SJSA1 (cell line): Measurements from ENCODE around the gene RMND1. TPM values are rescaled to one million over a fixed set of nuclear protein-coding genes. Genes with fewer than 3 reads are reported as not detected.

Experiments used
- DNase-seq, 2 experiments: peaks; one replicate each; pipeline ENCODE4 v3.0.0-alpha.2; 2015 to 2020; ENCODE audit warnings: low spot score in 2 of 2, low read depth in 1 of 2
- H3K27ac ChIP-seq: fragments of 250-450 bp; sonication (Bioruptor Pico); 2 replicates; pipeline ENCODE4 v1.5.1; 2020; ENCODE audit warnings: mild to moderate bottlenecking, moderate library complexity
- H3K27me3 ChIP-seq: fragments of 250-450 bp; sonication (Bioruptor Pico); replicated peaks from 2 replicates; pipeline ENCODE4 v1.5.1; 2020; ENCODE audit warnings: mild to moderate bottlenecking, moderate library complexity
- H3K36me3 ChIP-seq: fragments of 250-450 bp; sonication (Bioruptor Pico); 2 replicates; pipeline ENCODE4 v1.5.1; 2020; ENCODE audit warnings: mild to moderate bottlenecking
- H3K4me1 ChIP-seq: fragments of 250-450 bp; sonication (Bioruptor Pico); replicated peaks from 2 replicates; pipeline ENCODE4 v1.6.1; 2021; ENCODE audit warnings: mild to moderate bottlenecking
- H3K4me3 ChIP-seq: fragments of 250-450 bp; sonication (Bioruptor Pico); 2 replicates; pipeline ENCODE4 v1.5.1; 2020; ENCODE audit warnings: mild to moderate bottlenecking
- H3K9me3 ChIP-seq: fragments of 250-450 bp; sonication (Bioruptor Pico); replicated peaks from 2 replicates; pipeline ENCODE4 v1.5.1; 2020; ENCODE audit warnings: mild to moderate bottlenecking
- total RNA-seq: library from RNA; depleted of rRNA; stranded (reverse); fragments of >200 nt; shearing (Covaris generic); gene quantifications from 2 replicates; pipeline ENCODE4 v1.2.3, GENCODE V29; 2014

Gene RMND1
- total RNA-seq, 1 experiment from 2014 or later: 25.9 TPM

- H3K36me3 ChIP-seq: peaks cover 85% of the 10 kb centered on the region
- H3K27ac ChIP-seq: no peak overlapping the region
- H3K27me3 ChIP-seq: no peaks in the 10 kb centered on the region
- no peaks in the 10 kb centered on the region for H3K9me3 ChIP-seq
- H3K4me1 ChIP-seq: no peaks in the 10 kb centered on the region
- DNase-seq: no peak
- H3K4me3 ChIP-seq: no peak overlapping the region
Measured at GRCh38 chr6:151428093-151428735, 23.7 kb downstream of the RMND1 start.

- Histone ChIP-seq H3K27me3 (no peaks in the 10 kb centered on the region), H3K36me3 (peaks cover 73% of the 10 kb centered on the region), H3K4me3 (no peak overlapping the region), H3K4me1 (no peaks in the 10 kb centered on the region), H3K27ac (no peak overlapping the region), H3K9me3 (no peaks in the 10 kb centered on the region)
- DNase-seq: no peak
Measured at GRCh38 chr6:151425561-151425960, 26.4 kb downstream of the RMND1 start.

- H3K27me3 ChIP-seq: no peaks in the 10 kb centered on the region
- no peak overlapping the region for H3K27ac ChIP-seq
- H3K4me1 ChIP-seq: no peaks in the 10 kb centered on the region
- no peaks in the 10 kb centered on the region for H3K9me3 ChIP-seq
- DNase-seq: no peak
- H3K4me3 ChIP-seq: no peak overlapping the region
- peaks cover 53% of the 10 kb centered on the region for H3K36me3 ChIP-seq
Measured at GRCh38 chr6:151422981-151423380, 28.9 kb downstream of the RMND1 start.

GRCh38 chr6:151417477-151417876 lies 34.4 kb downstream of the RMND1 start:
- H3K27ac ChIP-seq: no peak overlapping the region
- no peaks in the 10 kb centered on the region for H3K27me3 ChIP-seq
- DNase-seq: no peak
- H3K9me3 ChIP-seq: 0 out of 2 replicates have a peak, but pooled peaks cover 3% of the 10 kb centered on the region
- H3K4me1 ChIP-seq: no peaks in the 10 kb centered on the region
- no peak overlapping the region for H3K4me3 ChIP-seq
- H3K36me3 ChIP-seq: peaks cover 59% of the 10 kb centered on the region

- DNase-seq: no peak
- Histone ChIP-seq H3K4me1 (no peaks in the 10 kb centered on the region), H3K9me3 (0 out of 2 replicates have a peak, but pooled peaks cover 3% of the 10 kb centered on the region), H3K27ac (no peak overlapping the region), H3K4me3 (no peak overlapping the region), H3K36me3 (peaks cover 65% of the 10 kb centered on the region), H3K27me3 (no peaks in the 10 kb centered on the region)
Measured at GRCh38 chr6:151414641-151415260, 37.2 kb downstream of the RMND1 start.

GRCh38 chr6:151413372-151414145 lies 38.4 kb downstream of the RMND1 start:
- Histone ChIP-seq H3K36me3 (peaks cover 72% of the 10 kb centered on the region), H3K27me3 (no peaks in the 10 kb centered on the region), H3K4me1 (no peaks in the 10 kb centered on the region), H3K27ac (no peak overlapping the region), H3K9me3 (0 out of 2 replicates have a peak, but pooled peaks cover 3% of the 10 kb centered on the region), H3K4me3 (no peak overlapping the region)
- no peak for DNase-seq

- DNase-seq: no peak
- no peaks in the 10 kb centered on the region for H3K27me3 ChIP-seq
- no peak overlapping the region for H3K4me3 ChIP-seq
- H3K4me1 ChIP-seq: no peaks in the 10 kb centered on the region
- 0 out of 2 replicates have a peak, but pooled peaks cover 3% of the 10 kb centered on the region for H3K9me3 ChIP-seq
- H3K36me3 ChIP-seq: peaks cover 76% of the 10 kb centered on the region
- no peak overlapping the region for H3K27ac ChIP-seq
Measured at GRCh38 chr6:151412909-151413308, 39.0 kb downstream of the RMND1 start.

- H3K27ac ChIP-seq: no peak overlapping the region
- H3K36me3 ChIP-seq: peaks cover 76% of the 10 kb centered on the region
Measured at GRCh38 chr6:151409679-151410078, 42.2 kb downstream of the RMND1 start.

GRCh38 chr6:151409260-151409659 lies 42.7 kb downstream of the RMND1 start:
- H3K36me3 ChIP-seq: peaks cover 76% of the 10 kb centered on the region
- no peak overlapping the region for H3K4me3 ChIP-seq
- DNase-seq: no peak

More at GRCh38 chr6:151409679-151410078, 42.2 kb downstream of the RMND1 start:
- Histone ChIP-seq H3K27me3 (no peaks in the 10 kb centered on the region), H3K4me3 (no peak overlapping the region), H3K4me1 (no peaks in the 10 kb centered on the region), H3K9me3 (0 out of 2 replicates have a peak, but pooled peaks cover 3% of the 10 kb centered on the region)
- no peak for DNase-seq

GRCh38 chr6:151408858-151409257 lies 43.1 kb downstream of the RMND1 start:
- H3K36me3 ChIP-seq: peaks cover 78% of the 10 kb centered on the region

More at GRCh38 chr6:151409260-151409659, 42.7 kb downstream of the RMND1 start:
- H3K4me1 ChIP-seq: no peaks in the 10 kb centered on the region
- H3K27me3 ChIP-seq: no peaks in the 10 kb centered on the region
- H3K9me3 ChIP-seq: 0 out of 2 replicates have a peak, but pooled peaks cover 3% of the 10 kb centered on the region
- no peak overlapping the region for H3K27ac ChIP-seq

GRCh38 chr6:151403919-151404308 lies 48.0 kb downstream of the RMND1 start:
- no peak for DNase-seq
- Histone ChIP-seq H3K36me3 (peaks cover 66% of the 10 kb centered on the region), H3K27ac (no peak overlapping the region), H3K4me3 (no peak overlapping the region), H3K4me1 (peaks cover 8% of the 10 kb centered on the region), H3K27me3 (no peaks in the 10 kb centered on the region), H3K9me3 (no peaks in the 10 kb centered on the region)

More at GRCh38 chr6:151408858-151409257, 43.1 kb downstream of the RMND1 start:
- Histone ChIP-seq H3K9me3 (0 out of 2 replicates have a peak, but pooled peaks cover 3% of the 10 kb centered on the region), H3K4me3 (no peak overlapping the region), H3K4me1 (no peaks in the 10 kb centered on the region), H3K27me3 (no peaks in the 10 kb centered on the region), H3K27ac (no peak overlapping the region)
- DNase-seq: no peak

GRCh38 chr6:151402228-151402627 lies 49.7 kb downstream of the RMND1 start:
- no peaks in the 10 kb centered on the region for H3K27me3 ChIP-seq
- peaks cover 57% of the 10 kb centered on the region for H3K36me3 ChIP-seq
- peaks cover 8% of the 10 kb centered on the region for H3K4me1 ChIP-seq
- H3K27ac ChIP-seq: no peak overlapping the region
- no peaks in the 10 kb centered on the region for H3K9me3 ChIP-seq
- DNase-seq: no peak
- H3K4me3 ChIP-seq: no peak overlapping the region

- Histone ChIP-seq H3K4me3 (no peak overlapping the region), H3K4me1 (peaks cover 8% of the 10 kb centered on the region), H3K9me3 (no peaks in the 10 kb centered on the region), H3K36me3 (peaks cover 48% of the 10 kb centered on the region), H3K27me3 (no peaks in the 10 kb centered on the region), H3K27ac (no peak overlapping the region; the same call in 1 of the 2 replicates)
- no peak for DNase-seq
Measured at GRCh38 chr6:151400473-151400872, 51.5 kb downstream of the RMND1 start.

GRCh38 chr6:151399679-151400078 lies 52.2 kb downstream of the RMND1 start:
- Histone ChIP-seq H3K27me3 (no peaks in the 10 kb centered on the region), H3K4me1 (peaks cover 8% of the 10 kb centered on the region), H3K36me3 (peaks cover 47% of the 10 kb centered on the region), H3K4me3 (no peak overlapping the region), H3K9me3 (no peaks in the 10 kb centered on the region), H3K27ac (no peak overlapping the region)
- DNase-seq: no peak
